Nephron progenitor cell (in vitro differentiated cells): ENCODE data around the gene THAP5.

Source experiments
- DNase-seq: peaks from one replicate; pipeline ENCODE4 v3.0.0; 2021
- H3K27ac Mint-ChIP-seq: 2 replicates; pipeline ENCODE4 v1.8.0; 2021; ENCODE audit warnings: mild to moderate bottlenecking, moderate library complexity, mixed read lengths
- H3K27me3 Mint-ChIP-seq: 2 replicates; pipeline ENCODE4 v1.8.0; 2021; ENCODE audit warnings: mild to moderate bottlenecking, low read depth, mixed read lengths; ENCODE audit not compliant: poor library complexity
- H3K36me3 Mint-ChIP-seq: 2 replicates; pipeline ENCODE4 v1.8.0; 2021; ENCODE audit warnings: low read depth, mixed read lengths
- H3K4me1 Mint-ChIP-seq: 2 replicates; pipeline ENCODE4 v1.8.0; 2021; ENCODE audit warnings: mixed read lengths
- H3K4me3 Mint-ChIP-seq: 2 replicates; pipeline ENCODE4 v1.8.0; 2021; ENCODE audit warnings: mild to moderate bottlenecking, moderate library complexity, mixed read lengths
- H3K9me3 Mint-ChIP-seq: 2 replicates; pipeline ENCODE4 v1.8.0; 2021; ENCODE audit warnings: mild to moderate bottlenecking, moderate library complexity, mixed read lengths
- CTCF ChIP-seq: fragments of 200-600 bp; sonication (generic); IDR thresholded peaks from 2 replicates; pipeline ENCODE4 v1.5.0; 2021; ENCODE audit warnings: antibody characterized with exemption

THAP5 gene

GRCh38 chr7:108529341-108529740, 40.2 kb downstream of the THAP5 start:
- TF ChIP-seq CTCF, result no peak
- no peak overlapping the region for H3K27ac Mint-ChIP-seq

GRCh38 chr7:108528183-108528712, 41.3 kb downstream of the THAP5 start:
- Mint-ChIP-seq H3K27ac (no peak overlapping the region), H3K27me3 (no peaks in the 10 kb centered on the region), H3K9me3 (no peaks in the 10 kb centered on the region), H3K4me3 (peak overlapping the region; percentile 58), H3K4me1 (peaks cover 32% of the 10 kb centered on the region), H3K36me3 (no peaks in the 10 kb centered on the region)
- TF ChIP-seq CTCF, result no peak
- no peak for DNase-seq

More at GRCh38 chr7:108529341-108529740, 40.2 kb downstream of the THAP5 start:
- H3K27me3 Mint-ChIP-seq, result no peaks in the 10 kb centered on the region
- H3K9me3 Mint-ChIP-seq, result no peaks in the 10 kb centered on the region
- no peak for DNase-seq
- H3K4me3 Mint-ChIP-seq, result no peak overlapping the region
- H3K36me3 Mint-ChIP-seq, result no peaks in the 10 kb centered on the region
- H3K4me1 Mint-ChIP-seq, result peaks cover 22% of the 10 kb centered on the region

- no peak for TF ChIP-seq CTCF
- Mint-ChIP-seq H3K9me3 (no peaks in the 10 kb centered on the region), H3K27ac (peak overlapping the region; percentile 99), H3K4me3 (peak overlapping the region; percentile 95), H3K36me3 (no peaks in the 10 kb centered on the region), H3K4me1 (peaks cover 38% of the 10 kb centered on the region), H3K27me3 (no peaks in the 10 kb centered on the region)
- no peak for DNase-seq
Measured at GRCh38 chr7:108526768-108527017, 42.8 kb downstream of the THAP5 start.

- no peaks in the 10 kb centered on the region for H3K9me3 Mint-ChIP-seq
Measured at GRCh38 chr7:108525985-108526767, 43.3 kb downstream of the THAP5 start, which contains the start of gene PNPLA8. TSS of gene PNPLA8 (minus strand) at chr7:108526135. CDS start at chr7:108515491, 10,644 bp downstream.

GRCh38 chr7:108525327-108525984, 44.0 kb downstream of the THAP5 start:
- peaks cover 8% of the 10 kb centered on the region for H3K36me3 Mint-ChIP-seq
- DNase-seq, result peak; percentile 79
- TF ChIP-seq CTCF, result no peak

More at GRCh38 chr7:108525985-108526767, 43.3 kb downstream of the THAP5 start, which contains the start of gene PNPLA8:
- no peak for TF ChIP-seq CTCF
- H3K36me3 Mint-ChIP-seq, result peaks cover 5% of the 10 kb centered on the region
- H3K27me3 Mint-ChIP-seq, result no peaks in the 10 kb centered on the region
- H3K4me1 Mint-ChIP-seq, result peaks cover 43% of the 10 kb centered on the region
- H3K4me3 Mint-ChIP-seq, result peak within 1 kb of the TSS; percentile 95
- peak within 1 kb of the TSS; percentile 99 for H3K27ac Mint-ChIP-seq
- DNase-seq, result peak; percentile 100

More at GRCh38 chr7:108525327-108525984, 44.0 kb downstream of the THAP5 start:
- Mint-ChIP-seq H3K4me1 (peaks cover 46% of the 10 kb centered on the region), H3K27ac (peak overlapping the region; percentile 99), H3K9me3 (no peaks in the 10 kb centered on the region), H3K27me3 (no peaks in the 10 kb centered on the region), H3K4me3 (peak overlapping the region; percentile 95)
